ENCODE results near the gene CHPT1.
"Not testable (repeated sequence)": the region's sequence is repeated elsewhere in the genome, so short reads cannot be mapped to it uniquely, and the experiment has no call there.

Gene CHPT1

DNA sequence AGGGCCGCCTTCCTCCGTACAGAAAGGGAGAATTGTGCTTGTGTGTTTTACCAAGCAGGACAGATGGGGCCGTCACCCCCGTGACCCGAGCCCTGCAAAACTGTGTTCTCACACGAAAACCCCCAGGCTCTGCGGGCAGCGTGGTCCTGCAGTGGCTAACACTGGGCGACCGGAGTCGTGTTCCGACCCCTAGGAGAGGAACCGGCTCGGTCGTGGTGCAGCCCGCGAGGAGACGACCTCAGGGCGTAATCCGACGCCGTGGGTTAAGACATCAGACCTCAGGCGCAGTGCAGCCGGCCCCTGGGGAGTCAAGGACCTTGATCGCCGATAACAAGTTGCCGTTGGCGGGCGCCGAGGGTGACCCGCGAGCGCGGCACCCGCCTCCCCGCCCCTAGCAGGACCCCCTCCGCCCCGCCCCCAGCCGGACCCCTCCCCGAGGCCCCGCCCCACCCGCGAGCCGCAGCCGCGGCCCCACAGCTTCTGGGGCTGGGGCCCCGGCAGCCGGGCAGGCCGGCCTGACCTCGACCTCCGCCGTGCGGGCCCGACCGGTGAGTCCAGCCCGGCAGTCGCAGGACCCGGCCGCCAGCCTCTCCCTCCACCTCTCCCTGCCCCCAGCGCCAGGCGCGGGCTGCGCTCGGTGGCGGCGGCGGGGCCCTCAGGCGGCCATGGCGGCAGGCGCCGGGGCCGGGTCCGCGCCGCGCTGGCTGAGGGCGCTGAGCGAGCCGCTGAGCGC lies at the start of gene CHPT1:
Gene CHPT1, plus strand, starts transcription at position 444 of the 733 bp plus-strand sequence. Its CDS starts 222 bp downstream, at position 666.
- no peak for FAIRE-seq
- DNase-seq (ENCODE audit: insufficient read length, low spot score) = peak; percentile 57

DNA sequence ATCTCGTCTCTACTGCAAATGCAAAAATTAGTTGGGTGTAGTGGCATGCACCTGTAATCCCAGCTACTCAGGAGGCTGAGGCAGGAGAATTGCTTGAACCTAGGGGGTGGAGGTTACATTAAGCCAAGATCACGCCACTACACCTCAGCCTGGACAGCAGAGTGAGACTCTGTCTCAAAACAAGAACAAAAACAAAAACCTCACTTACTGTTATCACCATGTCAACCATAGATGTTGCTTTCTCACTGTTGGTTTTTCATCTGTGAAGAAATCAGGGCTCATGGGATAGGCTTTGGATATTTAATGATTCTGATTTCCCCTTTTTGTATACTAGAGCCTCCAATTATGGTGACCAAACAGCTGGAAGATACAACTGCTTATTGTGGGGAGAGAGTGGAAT lies 49.7 kb upstream of the CHPT1 start:
- DNase-seq (ENCODE audit: insufficient read length, low spot score) = no peak
- no peak for FAIRE-seq

DNA sequence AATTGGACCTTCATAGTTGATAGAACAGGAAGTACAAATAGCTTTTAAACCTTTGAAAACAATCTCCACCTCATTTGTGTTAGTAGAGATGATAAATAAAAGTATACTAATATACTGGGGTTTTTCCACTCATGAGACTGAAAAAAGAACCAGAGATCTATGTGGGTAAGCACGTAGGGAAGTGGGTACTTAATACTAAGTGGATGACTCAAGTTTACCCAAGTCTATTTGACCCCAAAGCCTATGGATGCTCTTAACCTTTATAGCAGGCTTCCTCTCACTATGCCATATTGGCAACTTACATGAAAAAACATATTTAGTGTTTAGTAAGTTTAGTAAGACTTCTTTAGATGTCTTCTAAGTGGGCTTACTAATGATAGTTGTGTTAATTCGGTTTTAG lies 49.2 kb upstream of the CHPT1 start:
- no peak for DNase-seq (ENCODE audit: insufficient read length, low spot score)
- no peak for FAIRE-seq

DNA sequence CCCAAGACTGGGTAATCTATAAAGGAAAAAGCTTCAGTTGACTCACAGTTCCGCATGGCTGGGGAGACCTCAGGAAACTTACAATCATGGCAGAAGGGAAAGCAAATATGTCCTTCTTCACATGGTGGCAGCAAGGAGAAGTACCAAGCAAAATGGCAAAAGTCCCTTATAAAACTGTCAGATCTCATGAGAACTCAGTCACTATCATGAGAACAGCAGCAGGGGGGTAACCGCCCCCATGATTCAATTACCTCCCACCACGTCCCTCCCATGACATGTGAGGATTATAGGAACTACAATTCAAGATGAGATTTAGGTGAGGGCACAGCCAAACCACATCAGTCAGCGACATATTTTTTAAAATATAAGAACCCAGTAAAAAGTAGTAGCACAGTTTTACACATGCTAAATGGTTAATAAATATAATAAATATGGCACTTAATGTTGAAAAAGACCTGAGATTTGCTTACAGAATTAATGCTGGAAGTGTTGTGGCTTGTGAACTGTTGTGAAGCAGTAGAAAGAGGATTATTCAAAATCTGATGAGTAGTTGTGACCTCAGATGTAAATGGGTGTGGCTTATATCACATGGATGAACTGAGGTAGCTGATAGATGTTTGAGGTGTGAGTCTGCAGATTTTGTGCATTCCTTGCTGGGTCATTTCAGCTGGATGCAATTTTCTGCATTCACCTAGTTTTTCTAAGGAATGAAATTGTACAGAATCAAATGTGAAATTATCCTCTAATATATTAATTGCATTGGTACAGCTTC lies 46.9 kb upstream of the CHPT1 start:
- FAIRE-seq (no peak), DNase-seq (ENCODE audit: insufficient read length, low spot score) (no peak)

- no peak for DNase-seq (ENCODE audit: insufficient read length, low spot score)
- FAIRE-seq = no peak
These were observed 44.4 kb upstream of the CHPT1 start for GRCh38 chr12:101653030-101653429.

DNA sequence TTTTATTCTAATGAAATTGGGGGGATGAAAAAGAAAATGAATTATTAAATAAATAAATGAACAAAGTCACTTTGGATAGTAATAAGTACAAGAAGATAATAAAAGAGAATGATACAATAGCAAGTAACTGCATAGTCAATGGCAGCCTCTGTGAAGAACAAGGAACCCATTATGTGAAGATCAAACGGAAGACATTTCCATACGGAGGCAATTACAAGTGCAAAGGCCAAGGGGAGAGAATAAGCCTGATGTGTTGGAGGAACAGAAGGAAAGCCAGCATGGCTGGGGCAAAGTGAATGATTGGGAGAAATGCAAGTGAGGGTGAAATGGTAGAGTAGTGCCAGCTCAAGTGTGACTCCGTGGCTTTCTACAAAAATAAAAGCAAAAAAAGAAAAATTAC lies 43.9 kb upstream of the CHPT1 start:
- DNase-seq (ENCODE audit: insufficient read length, low spot score) (no peak), FAIRE-seq (no peak)

DNA sequence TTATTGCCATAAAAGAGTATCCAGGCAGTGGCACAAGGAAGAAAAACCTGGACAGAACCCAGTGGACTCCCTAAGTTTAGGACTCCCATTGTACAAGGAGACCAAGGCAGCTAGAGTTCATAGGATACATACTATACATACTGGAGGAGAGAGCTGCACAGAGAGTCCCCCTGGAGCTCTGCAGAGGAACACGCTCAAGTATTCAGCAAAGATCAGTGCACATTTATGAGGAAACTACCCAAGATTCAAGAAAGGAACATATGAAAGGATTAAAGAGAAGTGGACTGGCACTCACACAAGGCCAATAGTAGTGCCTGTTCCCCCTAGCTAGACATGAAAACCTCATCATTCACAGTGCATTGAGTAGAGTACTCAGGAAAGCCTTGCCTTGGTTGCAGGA lies 43.0 kb upstream of the CHPT1 start:
- DNase-seq (ENCODE audit: insufficient read length, low spot score) (no peak), FAIRE-seq (no peak)

- DNase-seq (ENCODE audit: insufficient read length, low spot score) (no peak), FAIRE-seq (no peak)
These were observed 42.0 kb upstream of the CHPT1 start for GRCh38 chr12:101655393-101655792.

DNA sequence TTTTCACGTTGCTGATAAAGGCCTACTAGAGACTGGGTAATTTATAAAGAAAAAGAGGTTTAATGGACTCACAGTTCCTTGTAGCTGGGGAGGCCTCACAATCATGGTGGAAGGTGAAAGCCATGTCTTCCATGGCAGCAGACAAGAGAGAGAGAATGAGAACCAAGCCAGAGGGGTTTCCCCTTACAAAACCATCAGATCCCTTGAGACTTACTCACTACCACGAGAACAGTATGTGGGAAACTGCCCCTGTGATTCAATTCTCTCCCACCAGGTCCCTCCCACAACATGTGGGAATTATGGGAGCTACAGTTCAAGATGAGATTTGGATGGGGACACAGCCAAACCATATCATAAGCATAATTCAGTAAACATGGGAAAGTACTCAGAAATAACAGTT lies 36.8 kb upstream of the CHPT1 start:
- not testable (repeated sequence) for FAIRE-seq; DNase-seq (ENCODE audit: insufficient read length, low spot score)

GRCh38 chr12:101663298-101663697 lies 34.1 kb upstream of the CHPT1 start:
- FAIRE-seq (no peak), DNase-seq (ENCODE audit: insufficient read length, low spot score) (no peak)

GRCh38 chr12:101664992-101665391 lies 32.4 kb upstream of the CHPT1 start:
- FAIRE-seq = no peak
- no peak for DNase-seq (ENCODE audit: insufficient read length, low spot score)

GRCh38 chr12:101666052-101666728 lies 31.2 kb upstream of the CHPT1 start:
- DNase-seq (ENCODE audit: insufficient read length, low spot score) (no peak), FAIRE-seq (no peak)

DNA sequence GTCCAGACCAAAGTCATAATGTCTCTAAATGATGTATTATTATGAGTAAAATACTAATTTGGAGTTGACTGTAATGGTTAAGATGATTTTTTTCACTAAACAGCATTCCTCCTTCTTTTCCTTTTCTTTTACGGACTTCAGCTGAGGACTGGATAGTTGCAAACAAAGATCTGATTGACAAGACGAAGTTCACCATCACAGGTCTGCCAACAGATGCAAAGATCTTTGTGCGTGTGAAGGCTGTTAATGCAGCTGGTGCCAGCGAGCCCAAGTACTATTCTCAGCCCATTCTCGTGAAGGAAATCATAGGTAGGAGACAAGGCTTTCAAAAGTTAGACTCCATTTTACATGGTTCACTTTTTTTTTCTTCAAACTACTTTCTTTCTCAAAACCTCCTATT lies 29.8 kb upstream of the CHPT1 start:
- FAIRE-seq = no peak
- no peak for DNase-seq (ENCODE audit: insufficient read length, low spot score)

- DNase-seq (ENCODE audit: insufficient read length, low spot score) (no peak), FAIRE-seq (no peak)
These were observed 27.3 kb upstream of the CHPT1 start for GRCh38 chr12:101670007-101670671.

- peak; percentile 85 for FAIRE-seq
These were observed 26.2 kb upstream of the CHPT1 start for GRCh38 chr12:101671157-101671791.

GRCh38 chr12:101671833-101672232 lies 25.6 kb upstream of the CHPT1 start:
- FAIRE-seq (peak; percentile 80), DNase-seq (ENCODE audit: insufficient read length, low spot score) (no peak)

More at GRCh38 chr12:101671157-101671791, 26.2 kb upstream of the CHPT1 start:
- peak; percentile 28 for DNase-seq (ENCODE audit: insufficient read length, low spot score)

DNA sequence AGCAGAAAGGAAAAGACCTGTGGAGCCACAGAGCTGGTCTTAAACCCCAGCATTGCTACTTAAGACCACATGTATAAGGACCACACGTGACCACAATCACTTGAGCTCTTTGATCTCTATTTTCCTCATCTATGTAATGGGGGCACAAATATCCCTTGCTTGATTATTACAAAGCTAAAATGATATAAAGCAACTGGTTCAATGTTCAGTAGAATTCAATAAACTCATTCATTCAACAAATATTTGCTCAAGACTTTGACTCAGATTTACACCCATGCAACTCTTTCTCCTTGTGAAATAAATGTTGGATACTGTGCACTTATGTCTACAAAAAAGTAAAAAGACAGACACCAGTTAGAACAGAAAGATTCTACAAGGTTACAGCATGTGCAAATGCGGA lies 21.9 kb upstream of the CHPT1 start:
- FAIRE-seq (no peak), DNase-seq (ENCODE audit: insufficient read length, low spot score) (no peak)

DNA sequence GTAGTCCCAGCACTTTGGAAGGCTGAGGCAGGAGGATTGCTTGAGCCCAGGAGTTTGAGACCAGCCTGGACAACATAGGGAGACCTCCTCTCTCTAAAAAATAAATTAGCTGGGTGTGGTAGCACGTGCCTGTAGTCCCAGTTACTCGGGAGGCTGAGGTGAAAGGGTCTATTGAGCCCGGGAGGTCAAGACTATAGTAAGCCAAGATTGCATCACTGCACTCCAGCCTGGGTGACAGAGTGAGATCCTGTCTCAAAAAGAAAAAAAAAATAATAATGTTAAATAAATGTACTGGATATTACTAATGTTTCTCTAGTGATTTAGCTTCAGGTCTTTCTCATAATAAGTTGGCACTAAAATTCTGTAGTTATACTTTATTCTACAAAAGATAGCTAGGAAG lies 20.9 kb upstream of the CHPT1 start:
- FAIRE-seq = not testable (repeated sequence)

DNA sequence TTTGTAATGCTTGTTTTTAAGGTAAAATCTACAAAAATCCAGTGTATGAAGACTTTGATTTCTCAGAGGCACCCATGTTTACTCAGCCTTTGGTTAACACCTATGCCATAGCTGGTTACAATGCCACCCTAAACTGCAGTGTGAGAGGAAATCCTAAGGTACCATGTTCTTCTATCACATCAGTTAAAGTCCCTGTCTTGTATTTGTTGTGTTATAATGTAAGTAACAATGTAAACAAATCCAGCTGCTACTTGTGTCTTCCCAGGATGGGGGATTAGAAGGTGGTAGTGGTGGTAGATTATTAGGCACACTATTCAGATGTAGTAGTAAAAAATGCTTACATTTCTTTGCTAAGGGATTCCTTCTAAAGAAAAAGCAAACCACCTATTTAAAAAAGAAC lies 19.4 kb upstream of the CHPT1 start:
- DNase-seq (ENCODE audit: insufficient read length, low spot score) (no peak), FAIRE-seq (no peak)

More for the DNA sequence above, 20.9 kb upstream of the CHPT1 start:
- DNase-seq (ENCODE audit: insufficient read length, low spot score) = not testable (repeated sequence)

- FAIRE-seq (peak; percentile 61), DNase-seq (ENCODE audit: insufficient read length, low spot score) (no peak)
These were observed 17.2 kb upstream of the CHPT1 start for GRCh38 chr12:101680240-101680639.

Data from GM19239 (cell line).